ENCODE measurements around the gene UBE2G2.

Gene UBE2G2

DNA sequence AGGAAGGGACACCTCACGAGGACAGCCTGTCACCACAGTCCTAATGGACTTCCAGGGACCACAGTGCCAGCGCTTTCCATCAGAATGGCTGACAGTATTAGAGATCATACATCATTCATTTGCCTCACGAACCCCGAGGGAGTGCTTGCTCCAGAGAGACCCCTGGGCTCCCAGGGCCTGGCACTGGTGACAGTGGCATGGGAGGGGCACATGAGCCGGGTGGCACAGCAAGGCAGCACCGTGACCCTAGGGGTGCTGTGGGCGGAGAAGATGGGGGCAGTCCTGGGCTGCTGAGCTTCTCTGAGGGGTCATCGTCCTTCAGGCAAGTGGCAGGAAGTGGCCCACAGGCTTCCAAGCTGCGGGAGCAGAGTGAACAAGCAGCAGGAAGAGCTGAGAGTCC, 73.9 kb downstream of the UBE2G2 start:
- no peak for DNase-seq (ENCODE audit: low read depth, low spot score)

DNA sequence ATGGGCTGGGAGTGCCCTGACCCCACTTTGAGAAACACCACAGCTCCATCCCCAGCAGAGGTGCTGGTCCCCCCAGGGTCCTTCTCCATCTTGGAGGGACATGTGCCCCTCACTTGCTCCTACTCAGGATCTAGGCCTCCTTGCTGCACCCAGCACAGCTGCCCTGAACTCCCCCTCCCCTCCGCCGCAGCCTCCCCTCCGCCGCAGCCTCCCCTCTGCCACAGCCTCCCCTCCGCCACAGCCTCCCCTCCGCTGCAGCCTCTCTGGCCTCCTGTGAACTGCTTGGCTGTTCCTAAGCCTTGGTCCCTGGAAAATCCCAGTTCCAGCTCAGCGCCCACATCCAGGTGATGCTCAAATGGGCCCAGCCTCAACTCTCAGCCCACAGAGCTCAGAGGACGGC, 74.3 kb downstream of the UBE2G2 start:
- DNase-seq (ENCODE audit: low read depth, low spot score), result no peak

- DNase-seq (ENCODE audit: low read depth, low spot score), result no peak
Measured at GRCh38 chr21:44726826-44727225, 74.8 kb downstream of the UBE2G2 start.

GRCh38 chr21:44724926-44725325, 76.7 kb downstream of the UBE2G2 start:
- DNase-seq (ENCODE audit: low read depth, low spot score), result no peak

GRCh38 chr21:44724196-44724595, 77.4 kb downstream of the UBE2G2 start:
- no peak for DNase-seq (ENCODE audit: low read depth, low spot score)

GRCh38 chr21:44723177-44724131, 78.2 kb downstream of the UBE2G2 start:
- no peak for DNase-seq (ENCODE audit: low read depth, low spot score)

- DNase-seq (ENCODE audit: low read depth, low spot score), result no peak
Measured at GRCh38 chr21:44722731-44723130, 78.9 kb downstream of the UBE2G2 start.

DNA sequence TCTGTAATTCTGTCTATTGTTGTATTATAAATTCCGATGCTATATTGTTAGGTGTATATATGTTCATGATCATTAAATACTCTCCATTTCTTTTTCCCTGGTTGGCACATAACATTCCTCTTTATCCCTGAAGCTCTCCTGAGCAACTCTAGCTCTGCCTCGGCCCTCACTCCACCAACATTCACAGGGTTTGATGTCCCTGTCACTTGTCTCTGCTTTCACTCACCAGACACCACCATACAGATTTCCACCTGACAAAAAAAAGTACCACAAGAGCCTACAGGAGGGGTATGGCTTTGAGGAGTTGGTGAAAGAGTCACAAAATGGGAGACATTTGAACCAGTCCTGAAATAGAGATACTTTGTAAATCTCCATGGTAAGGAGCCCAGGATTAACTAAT, 81.5 kb downstream of the UBE2G2 start:
- no peak for DNase-seq (ENCODE audit: low read depth, low spot score)

Data from iPS DF 19.7 (cell line).